HEK293 (cell line): ENCODE results near the gene DOCK3.

Source experiments
- CTCF ChIA-PET: fragments of 350-600 bp; formaldehyde crosslinking; extraction: SDS; loops from one replicate; lab custom pipeline; 2021; ENCODE audit warnings: antibody characterized with exemption; lab: Yijun Ruan, JAX
- POLR2A ChIA-PET: fragments of 300-600 bp; formaldehyde crosslinking; extraction: SDS; loops from one replicate; lab custom pipeline; 2020; ENCODE audit warnings: antibody characterized with exemption, inconsistent platforms; lab: Yijun Ruan, JAX
- H3K27ac ChIP-seq: fragments of 200-500 bp; sonication (Bioruptor generic); 2 replicates; pipeline ENCODE4 v1.5.1; 2014; ENCODE audit warnings: low read depth, low read length, control low read depth, inconsistent platforms; ENCODE audit errors: extremely low read depth
- H3K36me3 ChIP-seq, 2 experiments: fragments of 200-500 bp in 1 of 2; sonication (Bioruptor generic) in 1 of 2; 1 replicate in 1 of 2; 2 replicates in 1 of 2; pipeline ENCODE4 v1.5.1; 2014 to 2017; ENCODE audit warnings: inconsistent platforms in 2 of 2, low read length in 2 of 2; ENCODE audit not compliant: control insufficient read depth in 2 of 2, insufficient read depth in 1 of 2
- H3K4me1 ChIP-seq: fragments of 200-500 bp; sonication (Bioruptor generic); 2 replicates; pipeline ENCODE4 v1.5.1; 2014; ENCODE audit warnings: mild to moderate bottlenecking, low read length, inconsistent platforms; ENCODE audit not compliant: control insufficient read depth, insufficient read depth
- H3K4me3 ChIP-seq: 2 replicates; pipeline ENCODE4 v1.5.1; 2011; ENCODE audit warnings: low read depth, mild to moderate bottlenecking, control low read depth, low read length, moderate library complexity
- H3K9me3 ChIP-seq: fragments of 200-500 bp; sonication (Bioruptor generic); 2 replicates; pipeline ENCODE4 v1.5.1; 2014; ENCODE audit warnings: low read depth, low read length, inconsistent platforms; ENCODE audit not compliant: control insufficient read depth, insufficient read depth
- FEZF1 ChIP-seq: fragments of 450-650 bp; formaldehyde crosslinking; IDR thresholded peaks from 2 replicates; pipeline ENCODE4 v1.5.1; 2016; ENCODE audit warnings: missing biosample characterization, missing genetic modification characterization
- GLIS1 ChIP-seq: fragments of 450-650 bp; formaldehyde crosslinking; IDR thresholded peaks from 2 replicates; pipeline ENCODE4 v1.5.1; 2016; ENCODE audit warnings: missing biosample characterization, missing genetic modification characterization
- GLIS2 ChIP-seq: fragments of 450-650 bp; formaldehyde crosslinking; IDR thresholded peaks from 2 replicates; pipeline ENCODE4 v1.5.1; 2016; ENCODE audit warnings: missing biosample characterization, missing genetic modification characterization
- KLF1 ChIP-seq: fragments of 450-650 bp; formaldehyde crosslinking; IDR thresholded peaks from 2 replicates; pipeline ENCODE4 v1.5.1; 2016; ENCODE audit warnings: missing biosample characterization, missing genetic modification characterization
- KLF17 ChIP-seq: fragments of 450-650 bp; formaldehyde crosslinking; IDR thresholded peaks from 2 replicates; pipeline ENCODE4 v1.5.1; 2016; ENCODE audit warnings: missing biosample characterization, missing genetic modification characterization
- SP2 ChIP-seq: fragments of 450-650 bp; formaldehyde crosslinking; IDR thresholded peaks from 2 replicates; pipeline ENCODE4 v1.5.1; 2016; ENCODE audit warnings: missing biosample characterization, missing genetic modification characterization
- SP7 ChIP-seq: fragments of 450-650 bp; formaldehyde crosslinking; IDR thresholded peaks from 2 replicates; pipeline ENCODE4 v1.5.1; 2016; ENCODE audit warnings: missing biosample characterization, missing genetic modification characterization
- ZBTB20 ChIP-seq: fragments of 450-650 bp; formaldehyde crosslinking; IDR thresholded peaks from 2 replicates; pipeline ENCODE4 v1.5.1; 2016; ENCODE audit warnings: missing biosample characterization, missing genetic modification characterization
- ZBTB48 ChIP-seq: fragments of 450-650 bp; formaldehyde crosslinking; IDR thresholded peaks from 2 replicates; pipeline ENCODE4 v1.5.1; 2016; ENCODE audit warnings: missing biosample characterization, missing genetic modification characterization
- ZBTB8A ChIP-seq: fragments of 450-650 bp; formaldehyde crosslinking; IDR thresholded peaks from 2 replicates; pipeline ENCODE4 v1.5.1; 2016; ENCODE audit warnings: missing biosample characterization, missing genetic modification characterization
- ZFP37 ChIP-seq: fragments of 450-650 bp; formaldehyde crosslinking; IDR thresholded peaks from 2 replicates; pipeline ENCODE4 v1.5.1; 2016; ENCODE audit warnings: missing biosample characterization, missing genetic modification characterization
- ZIC2 ChIP-seq: fragments of 450-650 bp; formaldehyde crosslinking; IDR thresholded peaks from 2 replicates; pipeline ENCODE4 v1.5.1; 2016; ENCODE audit warnings: missing biosample characterization, missing genetic modification characterization
- ZNF133 ChIP-seq: fragments of 450-650 bp; formaldehyde crosslinking; IDR thresholded peaks from 2 replicates; pipeline ENCODE4 v1.5.1; 2016; ENCODE audit warnings: missing biosample characterization, missing genetic modification characterization
- ZNF138 ChIP-seq: fragments of 450-650 bp; formaldehyde crosslinking; IDR thresholded peaks from 2 replicates; pipeline ENCODE4 v1.5.1; 2016; ENCODE audit warnings: missing biosample characterization, missing genetic modification characterization, borderline replicate concordance
- ZNF19 ChIP-seq: fragments of 450-650 bp; formaldehyde crosslinking; IDR thresholded peaks from 2 replicates; pipeline ENCODE4; 2016; ENCODE audit warnings: missing biosample characterization, missing genetic modification characterization, low read depth
- ZNF560 ChIP-seq: fragments of 450-650 bp; formaldehyde crosslinking; IDR thresholded peaks from 2 replicates; pipeline ENCODE4 v1.5.1; 2017; ENCODE audit warnings: missing biosample characterization, missing genetic modification characterization, borderline replicate concordance
- ZNF600 ChIP-seq: fragments of 450-650 bp; formaldehyde crosslinking; IDR thresholded peaks from 2 replicates; pipeline ENCODE4 v1.5.1; 2016; ENCODE audit warnings: missing biosample characterization, missing genetic modification characterization
- ZNF654 ChIP-seq: fragments of 450-650 bp; formaldehyde crosslinking; IDR thresholded peaks from 2 replicates; pipeline ENCODE4 v1.5.1; 2016; ENCODE audit warnings: low read depth, missing biosample characterization, missing genetic modification characterization
- ZNF664 ChIP-seq: fragments of 450-650 bp; formaldehyde crosslinking; IDR thresholded peaks from 2 replicates; pipeline ENCODE4 v1.5.1; 2016; ENCODE audit warnings: missing biosample characterization, missing genetic modification characterization
- ZNF76 ChIP-seq: fragments of 450-650 bp; formaldehyde crosslinking; IDR thresholded peaks from 2 replicates; pipeline ENCODE4; 2016; ENCODE audit warnings: low read depth, missing biosample characterization, missing genetic modification characterization, borderline replicate concordance
- ZNF777 ChIP-seq: fragments of 450-650 bp; formaldehyde crosslinking; IDR thresholded peaks from 2 replicates; pipeline ENCODE4 v1.5.1; 2017; ENCODE audit warnings: missing biosample characterization, missing genetic modification characterization, borderline replicate concordance
- ZNF791 ChIP-seq: fragments of 450-650 bp; formaldehyde crosslinking; IDR thresholded peaks from 2 replicates; pipeline ENCODE4 v1.5.1; 2016; ENCODE audit warnings: missing biosample characterization, missing genetic modification characterization
- ZXDB ChIP-seq: fragments of 450-650 bp; formaldehyde crosslinking; IDR thresholded peaks from 2 replicates; pipeline ENCODE4 v1.5.1; 2016; ENCODE audit warnings: missing biosample characterization, missing genetic modification characterization
- TF ChIP-seq, protein P1 (sequence below): fragments of 450-650 bp; formaldehyde crosslinking; IDR thresholded peaks from 2 replicates; pipeline ENCODE4 v1.5.1; 2016; ENCODE audit warnings: missing biosample characterization, missing genetic modification characterization

Gene DOCK3

DNA sequence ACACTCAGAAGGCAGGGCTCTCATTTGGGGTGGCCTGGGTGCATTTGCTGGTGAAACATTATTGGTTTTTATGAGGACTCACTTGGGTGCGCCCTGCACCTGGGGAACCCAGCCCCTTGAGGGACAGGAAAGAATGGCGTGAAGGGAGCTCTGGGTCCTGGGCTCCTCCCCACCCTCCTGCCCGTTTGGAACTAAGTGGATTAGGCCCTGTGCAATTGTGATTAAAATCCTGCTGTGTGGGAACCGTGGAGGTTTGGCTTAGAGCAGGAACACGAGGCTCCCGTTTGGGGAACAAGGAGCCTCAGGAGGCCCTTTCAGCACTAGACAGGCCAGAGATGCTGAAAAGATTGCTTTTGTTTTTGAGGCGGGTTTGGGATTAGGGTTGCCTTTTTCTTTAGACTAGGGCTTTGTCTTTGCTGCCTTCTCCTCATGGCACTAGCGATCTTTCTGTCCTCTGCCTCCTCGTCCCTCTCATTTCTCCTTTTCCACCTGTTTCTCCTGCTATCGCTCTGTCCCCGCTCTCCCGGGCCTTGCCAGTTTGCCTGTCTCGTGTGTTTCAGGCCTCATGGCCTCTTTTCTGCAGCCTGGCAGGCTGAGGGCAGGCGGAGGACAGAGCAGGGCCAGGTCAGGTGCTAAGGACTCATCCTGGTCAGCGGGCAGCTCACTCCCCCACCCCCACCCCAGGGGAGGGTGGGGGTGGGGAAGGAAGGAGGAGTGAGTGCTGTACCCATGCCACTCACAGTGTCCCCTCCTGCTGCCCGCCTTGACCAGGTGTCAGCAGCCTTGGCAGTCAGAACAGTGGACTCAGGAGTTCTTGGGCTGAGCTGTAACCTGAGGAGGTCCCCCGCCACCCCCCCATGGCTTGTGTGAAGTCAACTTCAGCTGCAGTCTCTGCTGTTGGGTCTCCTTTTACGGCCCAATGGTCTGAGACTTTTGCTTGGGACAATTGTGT, 49.2 kb upstream of the DOCK3 start (continued):
- no peak for TF ChIP-seq ZNF791 (tag by site-specific recombination)
- TF ChIP-seq ZNF600 (tag by site-specific recombination) = no peak
- no peak for TF ChIP-seq KLF1
- no peak for TF ChIP-seq ZBTB8A (tag by site-specific recombination)
- TF ChIP-seq SP2 = no peak
- TF ChIP-seq FEZF1 (tag by site-specific recombination) = no peak
- no peak for TF ChIP-seq ZXDB (tag by site-specific recombination)
- TF ChIP-seq ZNF133 (tag by site-specific recombination) = no peak
- no peak for TF ChIP-seq ZNF560 (tag by site-specific recombination)
- TF ChIP-seq ZNF664 (tag by site-specific recombination) = no peak
- TF ChIP-seq ZNF19 = no peak

DNA sequence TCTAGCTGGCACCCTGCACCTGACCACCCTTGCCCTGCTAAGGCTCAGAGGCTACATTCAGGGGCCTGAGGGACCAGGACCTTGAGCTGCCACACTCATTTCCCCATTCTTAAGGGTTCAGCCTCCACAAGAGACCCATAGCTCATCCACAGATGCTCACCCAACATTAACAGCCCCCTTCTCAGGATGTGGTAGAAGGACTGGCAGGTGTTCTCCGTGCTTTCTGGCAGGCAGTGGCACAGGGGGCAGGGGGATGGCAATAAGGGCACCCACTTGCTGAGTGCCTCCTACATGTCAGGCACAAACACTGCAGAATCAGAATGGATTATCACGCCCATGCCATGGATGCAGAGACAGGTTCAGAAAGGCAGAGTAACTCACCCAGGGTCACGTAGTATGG, 48.3 kb upstream of the DOCK3 start:
- H3K9me3 ChIP-seq = no peaks in the 10 kb centered on the region
- peaks cover 0 to 22% of the 10 kb centered on the region in 2 experiments; a peak in 1 of 3 replicates for H3K36me3 ChIP-seq
- ChIA-PET CTCF (interaction anchor here (0.7 to 1.6 kb wide), 4 partner anchors 10 to 319 kb away, joined by 3 read pairs; partner anchors contain the start of gene MAPKAPK3), POLR2A (interaction anchor here (0.6 kb wide), 1 partner anchor 128 kb away, joined by 3 read pairs; no protein-coding TSS in a partner anchor)
- H3K4me3 ChIP-seq = no peak overlapping the region
- TF ChIP-seq ZNF76 (tag by site-specific recombination) = no peak
- H3K27ac ChIP-seq = no peak overlapping the region
- H3K4me1 ChIP-seq = no peaks in the 10 kb centered on the region; the same call in 1 of the 2 replicates

GRCh38 chr3:50627407-50628051, 47.2 kb upstream of the DOCK3 start:
- Histone ChIP-seq H3K27ac (no peak overlapping the region), H3K9me3 (no peaks in the 10 kb centered on the region), H3K4me3 (no peak overlapping the region), H3K4me1 (peaks cover 2% of the 10 kb centered on the region), H3K36me3 (peaks cover 0 to 17% of the 10 kb centered on the region in 2 experiments; a peak in 1 of 3 replicates)
- TF ChIP-seq KLF17 (0 out of 2 replicates have a peak, but pooled peaks have one; percentile 26), GLIS2 (tag by site-specific recombination) (peak; percentile 53), ZFP37 (tag by site-specific recombination) (no peak), KLF1 (no peak), ZNF654 (tag by site-specific recombination) (peak; percentile 34), GLIS1 (tag by site-specific recombination) (peak; percentile 43; the same call in 1 of the 2 replicates), SP7 (tag by site-specific recombination) (0 out of 2 replicates have a peak, but pooled peaks have one; percentile 28), ZBTB48 (tag by site-specific recombination) (peak; percentile 55; the same call in 1 of the 2 replicates), ZIC2 (tag by site-specific recombination) (peak; percentile 74), ZNF600 (tag by site-specific recombination) (0 out of 2 replicates have a peak, but pooled peaks have one; percentile 15), ZBTB20 (0 out of 2 replicates have a peak, but pooled peaks have one; percentile 13), ZNF138 (no peak), ZNF777 (tag by site-specific recombination) (no peak)
- TF ChIP-seq, protein P1, sequence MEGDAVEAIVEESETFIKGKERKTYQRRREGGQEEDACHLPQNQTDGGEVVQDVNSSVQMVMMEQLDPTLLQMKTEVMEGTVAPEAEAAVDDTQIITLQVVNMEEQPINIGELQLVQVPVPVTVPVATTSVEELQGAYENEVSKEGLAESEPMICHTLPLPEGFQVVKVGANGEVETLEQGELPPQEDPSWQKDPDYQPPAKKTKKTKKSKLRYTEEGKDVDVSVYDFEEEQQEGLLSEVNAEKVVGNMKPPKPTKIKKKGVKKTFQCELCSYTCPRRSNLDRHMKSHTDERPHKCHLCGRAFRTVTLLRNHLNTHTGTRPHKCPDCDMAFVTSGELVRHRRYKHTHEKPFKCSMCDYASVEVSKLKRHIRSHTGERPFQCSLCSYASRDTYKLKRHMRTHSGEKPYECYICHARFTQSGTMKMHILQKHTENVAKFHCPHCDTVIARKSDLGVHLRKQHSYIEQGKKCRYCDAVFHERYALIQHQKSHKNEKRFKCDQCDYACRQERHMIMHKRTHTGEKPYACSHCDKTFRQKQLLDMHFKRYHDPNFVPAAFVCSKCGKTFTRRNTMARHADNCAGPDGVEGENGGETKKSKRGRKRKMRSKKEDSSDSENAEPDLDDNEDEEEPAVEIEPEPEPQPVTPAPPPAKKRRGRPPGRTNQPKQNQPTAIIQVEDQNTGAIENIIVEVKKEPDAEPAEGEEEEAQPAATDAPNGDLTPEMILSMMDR (tag by site-specific recombination) = peak; percentile 52; the same call in 1 of the 2 replicates
- CTCF ChIA-PET = interaction anchor here (0.5 to 2.8 kb wide), 13 partner anchors 9 to 616 kb away, joined by 3 to 25 read pairs (median 3); no protein-coding TSS in a partner anchor
- POLR2A ChIA-PET = no interaction called here
